Kidney tubule cell (primary cell): Measurements from ENCODE around the gene MAML3.

ENCODE experiments used
- DNase-seq: peaks from one replicate; pipeline ENCODE4 v3.0.0-alpha.2; 2018; ENCODE audit warnings: low spot score

Gene MAML3

DNA sequence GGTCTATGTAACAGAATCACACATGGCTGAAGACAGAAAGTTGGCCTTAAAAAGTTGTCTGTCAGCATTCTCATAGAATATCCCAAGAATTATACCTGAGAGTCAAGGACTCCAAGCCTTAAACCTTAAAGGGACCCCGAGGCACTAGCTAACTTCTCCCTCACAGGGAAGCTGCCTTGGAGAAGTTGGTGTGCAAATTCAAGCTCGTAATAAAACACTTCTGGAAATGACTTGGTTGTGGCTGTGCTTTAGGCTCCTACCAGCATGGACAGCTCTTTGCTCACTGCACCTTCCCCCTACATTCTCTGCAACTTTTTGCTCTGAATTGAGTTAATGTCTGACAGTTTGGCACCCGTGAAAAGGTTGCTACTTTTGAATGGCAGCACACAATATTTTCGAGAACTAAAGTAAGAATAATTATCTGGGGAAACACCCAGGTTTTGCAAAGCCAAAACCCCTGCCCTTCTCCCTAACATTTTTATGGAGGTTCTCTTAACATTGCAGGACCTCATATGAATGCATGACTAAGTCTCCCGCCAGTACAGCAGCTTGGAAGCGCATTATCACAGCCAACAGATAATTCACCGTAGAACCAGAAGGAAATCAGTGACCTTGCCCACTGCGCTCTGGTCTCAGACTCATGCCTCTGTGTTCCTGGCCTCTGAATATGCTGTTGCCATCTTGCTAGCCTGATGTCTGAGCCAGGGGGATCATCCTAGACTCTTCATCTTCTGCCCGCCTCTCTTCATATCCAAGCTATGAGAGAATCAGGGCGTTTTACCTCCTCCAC lies 397.4 kb downstream of the MAML3 start:
- no peak for DNase-seq

DNA sequence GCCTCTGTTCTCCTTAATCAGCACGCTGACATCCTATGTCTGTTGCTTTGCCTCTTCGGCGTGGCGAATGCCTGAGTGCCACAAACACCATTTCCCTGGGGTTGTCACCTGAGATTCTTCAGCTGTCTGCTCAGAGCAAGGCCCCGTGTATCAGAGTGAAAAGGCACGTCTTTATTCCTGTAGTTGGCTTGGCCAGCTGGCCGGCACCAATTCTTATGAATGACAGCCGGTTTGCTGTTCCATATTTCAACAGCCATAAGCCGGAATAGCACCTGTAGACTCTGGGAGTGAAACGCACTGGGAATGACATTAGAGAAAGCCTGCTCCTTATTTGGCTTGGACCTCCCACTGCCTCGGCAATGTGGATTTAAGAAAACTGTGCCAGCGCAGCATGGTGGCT lies 399.0 kb downstream of the MAML3 start:
- DNase-seq = no peak

DNA sequence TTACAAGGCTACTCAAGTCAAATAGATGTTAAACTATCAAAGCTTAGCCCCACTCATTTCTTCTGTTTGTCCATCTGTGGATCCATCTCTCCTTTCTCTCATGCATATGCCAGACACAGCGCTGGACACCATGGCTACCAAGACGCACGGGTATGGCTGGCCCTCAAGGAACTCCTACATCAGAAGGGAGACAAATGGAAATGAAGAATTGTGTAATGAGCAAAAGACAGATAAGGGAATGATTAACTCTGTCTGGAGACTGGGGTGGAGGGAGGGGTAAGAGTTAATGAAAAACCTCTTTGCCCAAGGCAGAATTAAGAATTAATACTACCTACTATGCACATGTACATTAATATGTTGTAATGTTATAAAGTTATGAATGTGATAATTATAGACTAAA lies 400.3 kb downstream of the MAML3 start:
- DNase-seq = peak; percentile 45

DNA sequence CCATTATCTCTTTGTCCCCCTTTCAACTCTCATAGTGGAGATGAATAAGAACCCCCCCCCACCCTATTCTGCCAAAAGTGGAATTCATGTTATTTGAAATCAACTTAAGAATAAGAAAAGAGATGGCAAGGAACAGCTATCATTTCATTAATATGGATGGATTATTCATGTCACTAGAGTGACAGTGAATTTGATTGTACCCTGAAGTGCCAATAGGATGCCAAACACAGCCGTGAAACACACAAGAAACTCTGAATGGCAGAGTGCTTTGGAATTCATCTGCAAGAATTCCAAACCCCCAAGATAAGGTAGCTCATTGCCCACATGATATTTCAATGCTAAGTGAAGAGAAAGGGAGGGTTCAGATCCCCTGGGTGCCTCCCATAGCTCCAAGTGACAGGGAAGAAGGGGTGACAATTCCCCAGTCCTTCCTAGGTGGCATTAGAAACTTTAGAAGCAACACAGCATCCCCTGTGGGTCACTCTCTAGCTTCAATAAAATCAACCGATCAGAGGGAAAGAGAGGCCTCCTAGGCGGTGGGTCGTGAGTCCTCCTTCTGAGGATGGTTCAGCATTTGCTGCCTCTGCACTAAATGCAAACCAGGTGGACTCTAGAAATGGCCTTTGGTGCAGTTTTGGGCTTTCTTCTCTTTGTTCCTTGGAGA lies 404.0 kb downstream of the MAML3 start:
- no peak for DNase-seq

DNA sequence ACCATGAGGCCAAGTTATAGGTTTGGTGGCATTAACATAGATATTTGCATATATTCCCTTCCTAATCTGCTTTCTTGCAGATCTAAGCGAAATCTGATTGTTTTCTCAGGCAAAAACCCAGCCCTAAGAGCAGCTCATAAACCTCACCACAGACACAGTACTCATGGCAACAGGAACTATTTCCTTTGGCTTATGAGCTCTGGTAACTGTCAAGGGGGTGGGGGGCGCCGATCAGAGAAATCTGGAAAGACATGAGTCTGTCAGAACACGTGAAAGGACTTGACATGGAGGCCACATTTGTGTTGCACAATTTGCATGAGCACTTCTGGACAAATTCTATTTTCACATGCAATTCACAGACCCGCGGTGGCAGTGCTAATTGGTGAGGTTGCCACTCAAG lies 404.6 kb downstream of the MAML3 start:
- no peak for DNase-seq

DNA sequence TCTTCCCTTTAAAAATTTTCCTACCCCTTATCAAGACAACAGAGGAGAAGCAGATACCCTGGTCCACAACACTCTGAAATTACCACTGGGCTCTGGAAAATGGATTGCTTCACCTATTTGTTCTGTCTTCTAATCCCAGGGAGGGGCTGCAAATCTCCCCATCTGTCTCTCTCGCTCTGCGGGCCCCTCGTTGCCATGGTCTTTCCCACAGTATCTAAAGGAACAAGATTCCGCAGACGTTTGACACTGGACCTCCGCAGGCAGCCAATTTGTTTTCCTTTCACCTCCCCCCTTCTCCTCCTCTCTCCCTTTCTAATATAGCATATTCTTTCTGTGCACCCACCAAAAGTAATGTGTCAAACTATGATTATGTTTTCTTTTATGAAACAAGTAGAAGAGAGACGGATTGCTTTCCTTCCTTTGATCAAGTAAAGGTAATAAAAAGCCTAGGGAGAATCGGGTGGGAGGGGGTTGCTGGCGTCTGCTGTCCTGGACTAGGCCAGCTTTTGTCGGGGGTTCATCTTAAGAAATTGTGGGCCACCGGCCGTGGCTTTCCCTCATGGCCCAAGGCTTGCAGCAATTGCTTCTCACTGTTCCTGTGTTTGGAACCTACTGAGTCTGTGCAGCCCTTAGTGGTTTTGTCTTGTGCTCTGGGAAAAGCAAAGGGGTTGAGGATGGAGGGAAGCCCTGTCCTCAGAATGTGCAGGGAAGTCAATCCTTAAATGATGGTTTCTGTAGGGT lies 407.4 kb downstream of the MAML3 start:
- DNase-seq = no peak

DNA sequence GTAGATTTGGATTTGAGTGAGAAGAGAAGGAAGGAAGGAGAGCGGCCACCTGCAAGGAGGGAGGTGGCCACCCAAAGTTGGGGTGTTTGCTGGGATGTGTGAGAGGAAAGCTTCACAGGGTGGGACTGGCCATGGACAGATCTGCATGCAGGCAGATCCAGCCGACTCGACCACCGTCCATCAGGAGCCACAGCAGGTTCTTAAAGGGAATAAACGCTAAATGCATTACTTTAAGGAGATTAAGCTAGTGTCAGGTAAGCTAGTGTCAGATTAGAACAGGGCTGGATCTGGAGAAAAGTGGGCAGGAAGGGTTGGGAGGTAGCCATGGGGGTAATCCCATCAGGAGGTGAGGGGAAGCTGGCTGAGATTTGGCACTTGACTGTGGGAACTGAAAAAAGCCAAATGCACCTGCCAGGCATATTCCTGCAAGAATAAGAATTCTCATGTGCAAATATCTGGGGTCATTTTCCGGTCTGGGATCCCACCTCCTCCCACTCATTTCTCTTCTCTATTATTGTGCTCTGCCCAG lies 408.8 kb downstream of the MAML3 start:
- DNase-seq = no peak

DNA sequence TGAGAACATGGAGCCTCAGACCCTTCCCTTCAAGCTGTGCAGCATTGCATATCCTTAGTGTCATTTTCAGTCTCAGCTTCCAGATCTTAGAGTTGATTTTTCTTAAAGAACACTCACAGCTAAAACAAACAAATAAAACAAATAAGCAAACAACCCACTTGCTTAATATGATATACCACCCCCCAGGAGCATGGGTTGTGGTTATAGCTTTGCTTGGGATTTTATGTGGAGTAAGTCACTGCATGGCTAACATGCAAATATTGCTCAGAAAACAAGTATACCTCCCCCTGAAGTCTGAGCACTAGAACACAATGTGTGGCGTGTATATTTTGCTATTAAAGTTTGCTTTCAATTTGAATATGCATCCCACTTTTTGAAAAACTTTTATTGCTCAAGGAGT lies 409.8 kb downstream of the MAML3 start:
- DNase-seq = no peak

DNA sequence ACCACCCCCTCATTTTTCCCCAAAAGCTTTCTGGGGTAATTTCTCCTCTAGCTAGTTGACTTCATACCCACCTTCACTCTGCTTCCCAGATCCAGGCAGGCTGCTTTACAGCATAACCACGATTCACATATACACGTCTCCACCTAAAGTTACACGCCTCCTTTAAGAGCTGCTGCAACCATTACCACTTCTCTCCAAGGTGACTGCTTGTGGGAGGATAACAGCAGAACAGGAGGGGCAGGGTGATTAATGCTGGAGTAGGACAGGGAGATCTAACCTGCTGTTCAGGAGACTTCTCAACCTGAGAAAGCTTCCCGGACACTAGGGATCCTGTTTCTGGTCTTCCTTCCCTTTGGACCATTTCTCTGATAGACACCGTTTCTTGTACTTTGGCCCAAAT lies 411.0 kb downstream of the MAML3 start:
- DNase-seq = no peak

DNA sequence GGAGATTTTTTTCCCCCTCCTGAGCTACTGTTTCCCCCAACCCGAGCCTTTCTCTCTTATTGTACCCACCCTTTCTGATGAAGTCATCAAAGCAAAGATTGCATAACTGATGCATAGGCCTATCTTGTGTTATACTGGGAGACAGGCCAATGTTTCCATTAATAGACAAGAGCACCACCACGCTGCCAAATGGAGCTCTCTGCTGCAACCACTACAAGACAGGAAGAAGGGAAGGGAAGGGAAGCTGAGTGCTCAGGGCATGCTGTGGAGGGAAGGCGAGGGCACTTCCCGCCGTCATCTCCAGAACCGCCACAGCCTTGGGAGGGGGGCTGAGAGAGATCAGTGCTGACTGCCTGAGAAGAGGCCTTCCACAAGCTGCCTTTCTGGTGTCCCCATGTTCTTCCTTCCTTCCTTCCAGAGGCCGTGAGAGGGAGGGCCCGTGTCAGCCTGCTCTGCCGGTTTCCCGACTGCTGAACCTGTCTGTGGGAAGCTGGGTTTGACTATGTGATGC lies 413.4 kb downstream of the MAML3 start:
- DNase-seq = no peak

DNA sequence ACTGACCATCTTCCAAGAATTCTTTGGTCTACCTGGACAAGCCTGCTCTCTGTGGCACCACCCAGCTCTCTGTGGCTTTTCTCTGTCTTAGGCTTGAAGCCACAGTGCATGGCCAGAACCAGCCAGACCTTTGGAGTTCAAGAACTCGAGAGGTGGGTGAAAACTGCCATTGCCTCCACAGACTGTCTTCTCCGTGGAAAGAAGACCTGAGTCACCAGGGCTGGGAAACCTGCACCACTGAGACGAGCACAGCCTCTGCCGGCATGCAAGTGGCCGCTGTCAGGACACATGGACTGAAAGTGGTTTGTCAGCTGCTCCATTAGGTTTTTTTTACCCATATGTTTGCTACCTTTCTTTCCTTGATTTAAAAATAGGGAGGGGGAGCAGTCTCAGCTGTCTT lies 413.9 kb downstream of the MAML3 start:
- DNase-seq = no peak

DNA sequence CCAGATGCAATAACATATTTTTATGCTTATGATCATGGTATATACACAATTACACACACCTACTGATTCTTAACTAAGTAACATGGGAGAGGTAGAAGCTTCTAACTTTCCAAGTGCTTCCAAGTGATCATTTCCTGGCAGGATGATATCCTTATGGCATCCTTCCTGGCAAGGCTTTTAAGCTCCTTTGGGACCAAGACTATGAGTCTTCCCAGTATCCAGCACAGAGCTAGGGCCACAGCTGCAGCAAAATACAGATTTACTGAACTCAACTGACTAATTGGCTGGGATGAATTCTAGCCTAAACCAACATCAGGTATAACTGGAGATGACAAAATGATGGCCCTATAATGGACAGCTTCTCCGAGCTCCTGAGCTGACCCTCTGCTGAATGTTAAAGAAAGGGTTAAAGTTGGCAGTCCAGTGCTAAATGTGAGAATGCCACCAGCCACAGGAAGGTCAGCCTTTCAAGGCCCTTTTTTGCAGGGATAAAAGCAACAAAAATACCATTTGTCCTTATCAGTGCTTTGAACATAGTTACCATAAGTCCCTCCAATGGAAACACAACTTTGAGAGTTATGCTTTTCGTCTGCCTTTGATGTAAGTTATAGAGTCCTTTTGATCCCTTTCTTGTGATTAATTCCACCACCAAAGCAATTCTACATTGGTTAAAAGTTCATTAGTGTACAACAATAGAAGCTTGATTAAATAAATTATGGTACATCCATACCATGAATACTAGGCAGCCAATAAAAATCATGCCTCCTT lies 415.0 kb downstream of the MAML3 start:
- no peak for DNase-seq

DNA sequence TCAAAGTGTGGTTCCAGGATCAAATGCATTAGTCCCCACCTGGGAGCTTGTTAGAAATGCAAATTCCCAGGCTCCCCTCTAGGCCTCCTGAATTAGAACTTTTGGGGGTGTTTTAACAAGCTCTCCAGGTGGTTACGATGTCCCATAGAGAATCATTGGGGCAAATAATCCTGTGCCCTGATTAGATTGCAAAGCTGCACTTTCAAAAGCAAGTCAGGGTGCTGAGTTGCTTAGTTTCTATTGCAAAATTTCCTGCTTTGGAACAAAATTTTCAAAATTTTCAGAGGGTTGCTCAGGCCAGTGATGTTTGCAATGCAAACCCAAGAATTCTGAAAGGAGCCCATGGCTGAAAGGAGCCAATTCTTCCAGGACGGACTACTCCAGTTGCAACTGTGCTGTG lies 417.3 kb downstream of the MAML3 start:
- DNase-seq = no peak

DNA sequence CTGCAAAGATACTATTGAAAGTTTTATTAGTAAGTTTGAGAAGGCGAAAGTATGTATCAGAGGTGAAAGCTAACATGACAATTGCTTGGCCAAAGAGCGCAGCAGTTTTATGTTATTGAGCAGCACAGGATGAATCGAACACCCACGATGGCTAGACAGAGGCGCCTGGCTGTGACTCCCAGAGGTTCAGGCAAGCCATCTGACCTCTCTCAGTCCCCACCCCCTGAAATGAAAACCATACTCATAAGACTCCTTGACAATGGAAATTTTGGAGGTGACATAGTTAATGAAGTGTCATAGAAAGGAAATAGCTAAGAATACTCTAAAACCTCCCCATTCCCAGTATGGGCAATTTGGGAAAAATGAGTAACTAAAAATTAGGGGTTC lies 417.7 kb downstream of the MAML3 start:
- DNase-seq = peak; percentile 2

DNA sequence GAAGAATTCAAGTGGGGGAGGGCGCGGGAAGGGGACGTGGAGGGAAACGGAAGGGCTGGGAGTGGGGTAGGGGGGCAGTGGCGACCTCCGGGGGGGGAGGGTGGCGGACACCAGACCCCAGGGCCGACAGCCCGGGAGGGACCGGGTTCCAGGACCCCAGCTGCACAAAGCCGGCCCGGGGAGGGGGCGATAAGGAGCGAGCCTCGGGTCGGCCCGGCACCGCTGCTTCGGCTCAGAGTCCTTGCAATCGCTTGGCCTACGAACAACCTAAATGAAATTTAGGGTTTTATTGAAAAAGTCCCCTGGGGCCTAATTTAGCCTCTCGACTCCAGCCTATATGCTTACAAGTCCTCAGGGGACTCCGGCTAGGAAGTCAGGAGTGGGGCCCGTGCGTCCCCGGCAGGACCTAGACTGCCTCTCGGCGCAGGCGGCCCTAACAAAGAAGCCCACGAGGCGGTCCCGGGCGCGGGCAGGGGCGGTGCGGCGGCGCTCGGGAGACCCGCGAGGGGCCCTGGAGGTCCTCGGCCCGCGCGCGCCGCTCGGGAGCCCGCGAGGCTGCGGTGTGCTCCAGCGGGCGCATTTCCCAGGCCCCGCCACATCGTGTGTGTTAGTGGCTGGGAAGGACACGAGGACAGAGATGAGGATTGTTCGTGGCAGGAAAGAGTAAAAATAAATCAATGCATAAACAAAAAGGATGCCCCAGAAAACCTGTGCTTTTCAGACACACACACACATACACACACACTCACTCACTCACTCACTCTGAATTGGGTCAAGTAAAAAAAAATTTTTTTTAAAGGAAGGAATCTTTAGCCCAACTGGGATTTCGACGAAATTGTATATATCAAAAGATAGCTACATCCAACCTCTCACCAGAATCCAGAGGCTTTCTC lies 418.4 kb downstream of the MAML3 start:
- no peak for DNase-seq

DNA sequence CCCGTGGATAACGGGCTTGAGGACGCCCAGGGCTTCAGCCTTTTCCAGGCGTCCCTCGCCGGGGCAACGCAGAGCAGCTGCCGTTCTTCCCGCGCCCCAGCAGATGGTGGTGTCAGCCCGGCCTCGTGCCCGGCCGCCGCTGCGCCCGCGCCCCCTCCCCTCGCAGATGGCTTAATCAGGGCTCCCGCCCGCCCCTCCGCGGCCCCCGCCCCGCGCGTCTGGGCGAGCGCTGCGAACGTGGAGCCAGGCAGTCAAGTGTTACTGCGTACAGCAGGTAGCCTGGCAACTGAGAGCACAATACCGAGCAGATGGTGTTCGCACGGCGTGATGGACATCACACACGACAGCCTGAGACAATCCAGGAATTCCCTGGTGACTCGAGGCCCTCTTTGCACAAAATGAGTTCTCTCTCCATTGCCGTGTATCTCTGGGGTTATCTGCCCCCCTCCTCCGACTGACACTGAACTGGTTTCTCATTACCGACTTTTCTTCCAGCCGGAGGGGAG lies 419.1 kb downstream of the MAML3 start:
- DNase-seq = peak; percentile 87

DNA sequence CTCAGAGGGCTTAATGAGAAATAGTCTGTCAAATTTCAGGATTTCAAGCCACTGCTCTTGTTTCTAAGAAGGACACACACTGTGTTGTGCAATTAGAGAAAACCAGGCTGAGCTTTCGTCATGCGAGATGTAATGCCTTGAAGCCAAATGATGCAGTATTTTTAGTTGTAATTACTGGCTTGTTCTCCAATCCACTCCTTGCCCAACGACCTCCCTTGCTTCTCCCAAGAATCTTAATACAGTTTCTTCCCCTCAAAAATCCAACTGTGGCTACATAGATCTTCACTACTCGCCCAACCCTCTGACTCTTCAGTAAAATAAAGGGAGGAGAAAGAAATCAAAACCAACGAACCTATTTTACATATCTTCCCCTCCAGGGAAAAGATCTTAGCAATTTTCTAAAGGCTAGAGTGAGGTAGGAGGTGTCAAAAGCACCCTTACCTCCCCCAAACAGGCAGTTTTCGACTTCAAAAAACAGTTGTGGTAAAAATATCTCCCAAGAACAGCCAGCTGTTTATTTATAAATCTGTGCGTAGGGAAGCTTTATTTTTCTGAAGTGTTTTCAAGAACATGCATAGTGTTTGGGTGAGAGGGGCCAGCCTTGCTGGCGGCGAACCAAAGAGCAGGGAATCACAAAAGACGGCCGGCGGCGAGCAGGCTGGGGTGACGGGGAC lies 419.6 kb downstream of the MAML3 start:
- no peak for DNase-seq

DNA sequence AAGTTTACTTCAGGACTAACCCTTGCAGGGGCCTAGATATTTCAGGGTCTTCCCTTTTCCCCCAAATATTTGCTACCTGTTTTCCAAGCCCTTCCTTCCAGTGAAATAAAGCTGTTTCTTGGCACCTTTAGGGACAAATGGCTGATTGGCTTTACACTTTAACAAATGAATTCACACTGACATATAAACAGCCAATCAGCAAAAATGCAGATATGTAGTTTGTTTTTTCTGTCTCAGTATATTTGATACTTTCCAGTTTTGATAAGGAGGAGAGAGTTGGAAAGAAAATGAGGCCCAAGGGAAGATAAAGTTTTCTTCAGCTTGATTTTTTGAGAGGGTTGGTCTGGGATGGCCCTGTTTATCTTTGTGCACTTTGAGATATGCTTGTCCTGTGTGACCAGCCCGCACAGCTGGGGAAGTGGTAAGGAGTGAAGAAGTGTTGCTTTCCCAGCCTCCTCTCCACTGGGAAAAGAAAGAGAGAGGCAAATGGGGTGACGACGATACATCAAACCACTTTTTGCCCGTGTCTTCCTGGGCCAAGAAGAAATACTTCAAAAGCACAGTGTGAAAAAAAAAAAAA lies 420.9 kb downstream of the MAML3 start:
- DNase-seq = no peak

DNA sequence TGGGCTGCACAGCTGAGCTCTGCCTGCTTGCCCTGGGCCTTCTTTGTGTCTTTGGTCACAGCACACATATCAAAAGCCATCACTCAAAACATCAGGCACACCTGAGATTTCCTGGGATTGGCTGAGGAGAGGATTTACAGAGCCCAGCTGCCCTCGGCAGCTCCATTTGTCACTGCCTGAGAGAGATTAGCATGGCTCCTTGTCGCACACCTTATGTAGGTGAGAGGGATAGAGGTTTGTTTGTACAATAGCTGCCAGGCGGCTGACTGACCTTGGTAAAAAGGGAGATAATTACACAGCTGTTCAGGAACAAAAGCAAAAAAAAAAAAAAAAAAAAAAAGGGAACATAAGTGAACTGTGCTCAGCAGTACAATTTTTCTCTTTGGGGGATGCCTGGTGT lies 425.1 kb downstream of the MAML3 start:
- no peak for DNase-seq

DNA sequence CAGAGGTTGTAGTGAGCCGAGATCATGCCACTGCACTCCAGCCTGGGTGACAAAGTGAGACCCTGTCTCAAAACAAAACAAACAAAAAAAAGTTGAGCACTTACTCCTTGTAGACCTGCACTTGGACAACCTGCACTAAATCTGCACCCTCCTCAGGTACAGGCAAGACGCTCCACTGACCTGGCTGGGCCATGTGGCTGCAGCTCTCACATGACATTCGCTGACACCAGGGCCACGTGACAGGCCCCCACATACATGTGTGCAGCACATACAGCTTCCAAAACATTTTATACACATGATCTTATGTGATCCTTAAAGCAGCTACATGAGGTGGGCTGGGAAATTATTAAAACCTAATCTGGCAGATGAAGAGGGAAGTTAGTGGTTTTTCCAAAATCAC lies 425.8 kb downstream of the MAML3 start:
- no peak for DNase-seq
